HFFc6 (cell line): ENCODE results near the gene CTRB2. TPM values are rescaled to one million over a fixed set of nuclear protein-coding genes. Genes with fewer than 3 reads are reported as not detected.

Experiments used
- DNase-seq: peaks from one replicate; pipeline ENCODE4 v3.0.0-alpha.2; 2018
- H3K27ac Mint-ChIP-seq: 2 replicates; pipeline ENCODE4 v1.8.0; 2020; ENCODE audit warnings: mild to moderate bottlenecking, mixed read lengths
- H3K27me3 Mint-ChIP-seq: 2 replicates; pipeline ENCODE4 v1.8.0; 2021; ENCODE audit warnings: mild to moderate bottlenecking, moderate library complexity, mixed read lengths; ENCODE audit not compliant: insufficient read depth
- H3K36me3 Mint-ChIP-seq: 2 replicates; pipeline ENCODE4 v1.8.0; 2021; ENCODE audit warnings: low read depth, mixed read lengths
- H3K4me1 Mint-ChIP-seq: 2 replicates; pipeline ENCODE4 v1.8.0; 2020; ENCODE audit warnings: low read depth, mixed read lengths
- H3K4me3 Mint-ChIP-seq: 2 replicates; pipeline ENCODE4 v1.8.0; 2020; ENCODE audit warnings: mild to moderate bottlenecking, moderate library complexity, mixed read lengths
- H3K9me3 Mint-ChIP-seq: 2 replicates; pipeline ENCODE4 v1.8.0; 2020; ENCODE audit warnings: mild to moderate bottlenecking, mixed read lengths
- total RNA-seq, 6 experiments: library from RNA; stranded (reverse); fragmentation: NEBNext Ultra II Directional; extraction: Animal tissue kit (Norgen Biotek cat#: 25700); gene quantifications; 2 replicates in 1 of 6; 3 replicates in 5 of 6; pipeline ENCODE4 v1.2.3, GENCODE V29; 2021
- TF ChIP-seq, protein P1 (sequence below): fragments of 200-600 bp; sonication (generic); IDR thresholded peaks from 2 replicates; pipeline ENCODE4 v1.5.0; 2021; ENCODE audit warnings: antibody characterized with exemption, mild to moderate bottlenecking

The CTRB2 gene
- total RNA-seq, 6 experiments from 2014 or later = not detected

DNA sequence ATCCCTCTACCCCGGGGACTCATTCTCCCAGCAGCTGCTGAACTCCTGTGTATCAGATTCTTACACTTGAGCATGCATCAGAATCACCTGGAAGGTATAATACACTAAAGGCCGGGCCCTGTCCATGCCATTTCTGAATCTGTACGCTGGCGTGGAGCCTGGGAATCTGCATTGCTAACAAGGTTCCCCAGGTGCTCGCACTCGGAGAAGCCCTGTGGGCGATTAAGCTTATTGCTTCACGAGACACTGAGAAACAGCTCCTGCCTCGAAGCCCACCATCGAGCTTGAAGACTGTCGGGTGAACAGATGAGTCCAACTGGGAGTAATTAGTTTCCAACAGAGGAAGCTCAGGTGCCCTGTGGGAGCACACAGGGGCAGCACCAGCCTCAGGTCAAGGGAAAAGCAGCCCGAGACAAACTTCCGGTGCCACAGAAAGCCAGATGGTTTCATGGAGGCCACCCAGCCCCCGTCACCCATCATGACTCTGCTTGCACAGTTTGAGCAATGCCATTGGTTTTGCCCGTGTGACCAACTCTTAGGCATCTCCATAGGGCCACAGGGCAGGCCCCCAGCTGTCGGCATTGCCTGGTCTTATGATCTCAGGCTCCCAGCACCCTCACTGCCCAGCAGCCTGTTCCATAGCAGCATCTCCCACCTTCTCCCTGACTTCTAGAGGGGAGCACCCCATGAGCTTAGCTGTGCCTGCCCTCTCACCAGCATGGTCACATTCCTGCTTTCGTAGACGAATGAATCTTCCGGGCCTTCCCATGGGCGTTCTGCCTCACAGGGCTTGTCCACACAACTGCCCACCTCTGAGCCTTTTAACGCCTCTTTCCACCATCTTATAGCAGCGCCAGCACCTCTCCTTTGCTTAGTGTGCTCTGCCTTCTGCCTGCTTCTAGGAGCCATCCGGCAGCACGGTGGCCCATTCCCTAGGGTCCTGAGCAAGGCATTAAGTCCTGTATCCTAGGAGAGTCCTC, 10.9 kb downstream of the CTRB2 start:
- Mint-ChIP-seq H3K27ac (no peak overlapping the region), H3K36me3 (peaks cover 5% of the 10 kb centered on the region; the same call in 1 of the 2 replicates), H3K9me3 (peaks cover 5% of the 10 kb centered on the region; the same call in 1 of the 2 replicates), H3K4me3 (no peak overlapping the region), H3K4me1 (peaks cover 24% of the 10 kb centered on the region), H3K27me3 (peaks cover 13% of the 10 kb centered on the region)
- no peak for DNase-seq
- TF ChIP-seq, protein P1, sequence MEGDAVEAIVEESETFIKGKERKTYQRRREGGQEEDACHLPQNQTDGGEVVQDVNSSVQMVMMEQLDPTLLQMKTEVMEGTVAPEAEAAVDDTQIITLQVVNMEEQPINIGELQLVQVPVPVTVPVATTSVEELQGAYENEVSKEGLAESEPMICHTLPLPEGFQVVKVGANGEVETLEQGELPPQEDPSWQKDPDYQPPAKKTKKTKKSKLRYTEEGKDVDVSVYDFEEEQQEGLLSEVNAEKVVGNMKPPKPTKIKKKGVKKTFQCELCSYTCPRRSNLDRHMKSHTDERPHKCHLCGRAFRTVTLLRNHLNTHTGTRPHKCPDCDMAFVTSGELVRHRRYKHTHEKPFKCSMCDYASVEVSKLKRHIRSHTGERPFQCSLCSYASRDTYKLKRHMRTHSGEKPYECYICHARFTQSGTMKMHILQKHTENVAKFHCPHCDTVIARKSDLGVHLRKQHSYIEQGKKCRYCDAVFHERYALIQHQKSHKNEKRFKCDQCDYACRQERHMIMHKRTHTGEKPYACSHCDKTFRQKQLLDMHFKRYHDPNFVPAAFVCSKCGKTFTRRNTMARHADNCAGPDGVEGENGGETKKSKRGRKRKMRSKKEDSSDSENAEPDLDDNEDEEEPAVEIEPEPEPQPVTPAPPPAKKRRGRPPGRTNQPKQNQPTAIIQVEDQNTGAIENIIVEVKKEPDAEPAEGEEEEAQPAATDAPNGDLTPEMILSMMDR = no peak

DNA sequence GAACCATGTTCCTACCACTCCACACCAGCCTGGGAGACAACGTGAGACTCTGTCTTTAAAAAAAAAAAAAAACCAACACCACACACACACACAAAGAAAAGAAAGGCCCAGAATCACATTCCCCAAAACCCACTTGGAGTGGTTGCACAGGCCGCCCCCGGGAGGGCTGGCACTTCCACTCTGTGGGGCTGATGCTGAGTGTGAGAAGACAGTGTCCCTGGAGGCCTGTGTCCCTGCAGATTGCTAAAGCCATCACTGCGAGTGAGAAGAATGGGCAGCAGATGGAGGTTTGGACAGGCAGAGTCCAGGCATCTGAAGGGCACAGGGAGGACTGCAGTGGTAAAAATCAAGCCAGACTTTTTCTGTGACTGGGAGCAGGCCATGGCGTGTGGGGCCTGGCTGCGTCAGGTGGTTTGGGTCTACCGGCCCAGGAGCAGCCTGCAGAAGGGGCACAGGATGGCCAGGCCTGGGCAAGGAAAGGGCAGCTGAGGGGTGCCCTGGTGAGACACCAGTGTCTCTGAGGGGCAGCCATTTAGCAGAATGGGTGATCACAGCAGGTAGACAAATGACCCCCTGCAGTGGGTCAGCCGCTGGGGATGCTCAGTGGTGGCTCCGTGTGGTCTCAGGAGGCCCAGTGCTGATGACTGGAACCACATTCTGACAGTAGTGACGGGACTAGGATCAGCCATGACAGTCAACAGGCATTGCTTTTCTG, 13.1 kb downstream of the CTRB2 start:
- Mint-ChIP-seq H3K4me3 (no peak overlapping the region), H3K27ac (no peak overlapping the region), H3K27me3 (peaks cover 24% of the 10 kb centered on the region), H3K36me3 (peaks cover 5% of the 10 kb centered on the region; the same call in 1 of the 2 replicates), H3K9me3 (peaks cover 5% of the 10 kb centered on the region; the same call in 1 of the 2 replicates), H3K4me1 (peaks cover 12% of the 10 kb centered on the region)
- DNase-seq = no peak
- TF ChIP-seq, protein P1 = no peak

DNA sequence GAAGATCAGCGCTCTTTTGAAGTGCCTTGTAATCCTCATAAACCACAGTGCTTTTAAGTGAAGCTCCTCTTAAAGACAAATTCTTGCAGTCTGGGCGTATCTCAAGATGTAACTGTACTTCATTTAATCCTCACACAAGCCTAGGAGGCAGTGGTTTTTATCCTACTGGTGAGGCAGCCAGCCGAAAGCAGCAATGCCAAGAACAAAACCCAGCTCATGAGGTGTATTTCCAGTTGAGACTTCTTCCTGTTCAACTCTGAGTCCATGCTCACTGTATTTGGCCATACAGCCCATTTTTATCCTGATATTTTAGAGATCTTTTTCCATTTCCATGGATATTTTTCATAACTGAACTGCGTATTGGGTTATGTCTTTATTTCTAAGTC, 13.7 kb downstream of the CTRB2 start:
- peaks cover 26% of the 10 kb centered on the region for H3K27me3 Mint-ChIP-seq
- peaks cover 5% of the 10 kb centered on the region; the same call in 1 of the 2 replicates for H3K9me3 Mint-ChIP-seq
- TF ChIP-seq, protein P1 = no peak
- peaks cover 7% of the 10 kb centered on the region for H3K4me1 Mint-ChIP-seq
- no peak overlapping the region for H3K27ac Mint-ChIP-seq
- peaks cover 5% of the 10 kb centered on the region; the same call in 1 of the 2 replicates for H3K36me3 Mint-ChIP-seq
- H3K4me3 Mint-ChIP-seq = no peak overlapping the region
- no peak for DNase-seq

DNA sequence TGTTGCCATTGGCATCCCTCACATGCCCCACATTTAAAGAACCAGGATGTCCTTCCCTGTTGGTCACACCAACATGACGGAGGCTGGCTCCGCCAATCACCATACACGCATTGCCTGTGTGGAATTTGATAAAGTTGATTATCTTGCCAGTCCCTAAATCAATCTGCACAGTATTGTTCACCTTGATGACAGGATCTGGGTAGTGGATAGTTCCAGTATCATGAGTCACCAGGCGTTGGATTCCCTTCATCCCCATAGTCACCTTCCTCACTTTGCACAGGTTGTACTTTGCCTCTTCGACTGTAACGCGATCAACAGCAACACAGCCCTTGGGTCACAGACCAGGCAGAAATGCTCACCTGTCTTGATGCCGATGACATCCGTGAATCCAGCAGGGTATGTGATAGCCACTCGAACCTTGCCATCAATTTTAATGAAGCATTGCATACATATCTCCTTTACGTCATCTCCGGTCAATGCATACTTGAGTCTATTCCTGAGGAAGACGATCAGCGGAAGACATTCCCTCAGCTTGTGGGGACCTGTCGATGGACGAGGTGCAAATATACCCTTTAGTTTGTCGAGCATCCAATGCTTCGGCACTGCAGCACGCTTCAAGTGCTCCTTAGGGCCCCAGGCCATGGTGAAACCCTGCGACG, 14.2 kb downstream of the CTRB2 start:
- TF ChIP-seq, protein P1 = no peak
- Mint-ChIP-seq H3K27me3 (peaks cover 23% of the 10 kb centered on the region), H3K4me1 (peaks cover 2% of the 10 kb centered on the region), H3K36me3 (peaks cover 5% of the 10 kb centered on the region; the same call in 1 of the 2 replicates), H3K27ac (no peak overlapping the region), H3K9me3 (peaks cover 5% of the 10 kb centered on the region; the same call in 1 of the 2 replicates), H3K4me3 (no peak overlapping the region)
- DNase-seq = no peak

DNA sequence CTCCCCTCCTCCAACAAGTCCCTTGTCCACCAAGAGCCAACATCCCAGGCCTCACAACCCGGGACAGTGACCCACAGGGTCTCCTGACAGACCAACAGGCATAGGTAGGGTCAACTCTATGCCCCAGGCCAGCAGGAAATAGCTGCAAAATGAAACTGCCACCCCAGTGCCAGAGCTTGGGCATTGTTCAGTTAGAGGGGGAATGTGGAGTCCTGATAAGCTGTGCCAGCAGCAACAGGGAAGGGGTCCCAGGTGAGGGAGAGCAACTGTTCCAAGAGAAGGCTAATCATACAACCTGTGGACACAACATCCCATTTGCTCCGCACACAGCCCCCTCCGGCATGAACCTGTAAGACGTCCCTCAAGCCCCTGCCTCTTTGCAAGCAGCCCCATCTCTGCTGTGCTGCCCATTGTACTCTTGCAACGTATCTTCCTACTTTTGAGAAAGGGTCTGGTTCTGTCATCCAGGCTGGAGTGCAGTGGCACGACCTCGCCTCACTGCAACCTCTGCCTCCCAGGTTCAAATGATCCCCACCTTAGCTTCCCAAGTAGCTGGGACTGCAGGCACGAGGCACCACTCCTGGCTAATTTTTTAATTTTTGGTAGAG, 17.2 kb downstream of the CTRB2 start:
- H3K9me3 Mint-ChIP-seq = peaks cover 25% of the 10 kb centered on the region
- no peaks in the 10 kb centered on the region for H3K4me1 Mint-ChIP-seq
- no peak overlapping the region for H3K4me3 Mint-ChIP-seq
- no peak overlapping the region for H3K27ac Mint-ChIP-seq
- H3K27me3 Mint-ChIP-seq = peaks cover 16% of the 10 kb centered on the region
- no peak for DNase-seq
- peaks cover 8% of the 10 kb centered on the region for H3K36me3 Mint-ChIP-seq
- TF ChIP-seq, protein P1 = no peak
